Upper lobe of left lung (tissue), 4 donors: ENCODE results near the gene HIGD2B.

ENCODE experiments used
- EP300 ChIP-seq, 4 donors: sonication (generic); formaldehyde crosslinking; IDR thresholded peaks; one replicate each; pipeline ENCODE4 v1.5.1; 2017; ENCODE audit warnings: antibody characterized with exemption in 4 of 4, control low read depth in 2 of 4
- POLR2A ChIP-seq, 4 donors: fragments of 450-650 bp; IDR thresholded peaks; one replicate each; pipeline ENCODE4 v1.5.1; 2016 to 2017; ENCODE audit warnings: antibody characterized with exemption in 4 of 4, mild to moderate bottlenecking in 2 of 4
- POLR2AphosphoS5 ChIP-seq, 2 donors: sonication (generic); formaldehyde crosslinking; IDR thresholded peaks; one replicate each; pipeline ENCODE4 v1.5.1; 2017; ENCODE audit warnings: antibody characterized with exemption in 2 of 2
- TF ChIP-seq, protein P1 (sequence below), 6 experiments: fragments of 450-650 bp in 4 of 6; fragments of 200-600 bp in 2 of 6; sonication (generic) in 2 of 6; IDR thresholded peaks; one replicate each; pipeline ENCODE4 v1.5.1; 2016 to 2019; ENCODE audit warnings: antibody characterized with exemption in 6 of 6

DNA sequence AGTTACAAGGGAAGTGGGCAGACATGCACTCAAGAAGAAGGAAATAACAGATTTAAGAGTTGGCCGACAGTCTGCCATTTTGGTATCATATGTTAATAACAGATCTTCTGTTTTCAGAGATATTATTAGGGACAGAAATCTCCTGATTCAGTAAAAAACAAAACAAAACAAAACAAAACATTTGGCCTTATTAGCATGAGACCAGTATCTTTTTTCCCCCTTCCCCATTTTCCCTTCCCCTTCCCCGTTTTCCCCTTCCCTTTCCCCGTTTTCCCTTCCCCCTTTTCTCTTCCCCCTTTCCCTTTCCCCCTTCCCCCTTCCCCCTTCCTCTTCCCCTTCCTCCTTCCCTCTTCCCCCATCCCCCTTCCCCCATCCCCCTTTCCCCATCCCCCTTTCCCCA, 39.5 kb upstream of the HIGD2B start:
- TF ChIP-seq POLR2AphosphoS5 (IDR thresholded peaks at IDR 0.05): no peak
- TF ChIP-seq, protein P1, sequence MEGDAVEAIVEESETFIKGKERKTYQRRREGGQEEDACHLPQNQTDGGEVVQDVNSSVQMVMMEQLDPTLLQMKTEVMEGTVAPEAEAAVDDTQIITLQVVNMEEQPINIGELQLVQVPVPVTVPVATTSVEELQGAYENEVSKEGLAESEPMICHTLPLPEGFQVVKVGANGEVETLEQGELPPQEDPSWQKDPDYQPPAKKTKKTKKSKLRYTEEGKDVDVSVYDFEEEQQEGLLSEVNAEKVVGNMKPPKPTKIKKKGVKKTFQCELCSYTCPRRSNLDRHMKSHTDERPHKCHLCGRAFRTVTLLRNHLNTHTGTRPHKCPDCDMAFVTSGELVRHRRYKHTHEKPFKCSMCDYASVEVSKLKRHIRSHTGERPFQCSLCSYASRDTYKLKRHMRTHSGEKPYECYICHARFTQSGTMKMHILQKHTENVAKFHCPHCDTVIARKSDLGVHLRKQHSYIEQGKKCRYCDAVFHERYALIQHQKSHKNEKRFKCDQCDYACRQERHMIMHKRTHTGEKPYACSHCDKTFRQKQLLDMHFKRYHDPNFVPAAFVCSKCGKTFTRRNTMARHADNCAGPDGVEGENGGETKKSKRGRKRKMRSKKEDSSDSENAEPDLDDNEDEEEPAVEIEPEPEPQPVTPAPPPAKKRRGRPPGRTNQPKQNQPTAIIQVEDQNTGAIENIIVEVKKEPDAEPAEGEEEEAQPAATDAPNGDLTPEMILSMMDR (IDR thresholded peaks at IDR 0.05): no peak
- TF ChIP-seq EP300 (IDR thresholded peaks at IDR 0.05): no peak
- TF ChIP-seq POLR2A (IDR thresholded peaks at IDR 0.05): no peak
